DMS153 (cell line): ENCODE measurements around the gene TLCD3B.

Source experiments
- DNase-seq: peaks from one replicate; lab custom pipeline; 2025; lab: John Stamatoyannopoulos, UW

Gene TLCD3B

GRCh38 chr16:29988346-29989075 lies 42.6 kb downstream of the TLCD3B start:
- DNase-seq, result no peak

DNA sequence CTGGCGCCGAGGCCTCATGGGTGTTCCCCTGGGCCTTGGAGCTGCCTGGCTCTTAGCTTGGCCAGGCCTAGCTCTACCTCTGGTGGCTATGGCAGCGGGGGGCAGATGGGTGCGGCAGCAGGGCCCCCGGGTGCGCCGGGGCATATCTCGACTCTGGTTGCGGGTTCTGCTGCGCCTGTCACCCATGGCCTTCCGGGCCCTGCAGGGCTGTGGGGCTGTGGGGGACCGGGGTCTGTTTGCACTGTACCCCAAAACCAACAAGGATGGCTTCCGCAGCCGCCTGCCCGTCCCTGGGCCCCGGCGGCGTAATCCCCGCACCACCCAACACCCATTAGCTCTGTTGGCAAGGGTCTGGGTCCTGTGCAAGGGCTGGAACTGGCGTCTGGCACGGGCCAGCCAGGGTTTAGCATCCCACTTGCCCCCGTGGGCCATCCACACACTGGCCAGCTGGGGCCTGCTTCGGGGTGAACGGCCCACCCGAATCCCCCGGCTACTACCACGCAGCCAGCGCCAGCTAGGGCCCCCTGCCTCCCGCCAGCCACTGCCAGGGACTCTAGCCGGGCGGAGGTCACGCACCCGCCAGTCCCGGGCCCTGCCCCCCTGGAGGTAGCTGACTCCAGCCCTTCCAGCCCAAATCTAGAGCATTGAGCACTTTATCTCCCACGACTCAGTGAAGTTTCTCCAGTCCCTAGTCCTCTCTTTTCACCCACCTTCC lies 43.5 kb downstream of the TLCD3B start:
- no peak for DNase-seq

- DNase-seq, result no peak
These were observed 44.1 kb downstream of the TLCD3B start for GRCh38 chr16:29986931-29987330.

GRCh38 chr16:29986231-29986630 lies 44.8 kb downstream of the TLCD3B start:
- no peak for DNase-seq

DNA sequence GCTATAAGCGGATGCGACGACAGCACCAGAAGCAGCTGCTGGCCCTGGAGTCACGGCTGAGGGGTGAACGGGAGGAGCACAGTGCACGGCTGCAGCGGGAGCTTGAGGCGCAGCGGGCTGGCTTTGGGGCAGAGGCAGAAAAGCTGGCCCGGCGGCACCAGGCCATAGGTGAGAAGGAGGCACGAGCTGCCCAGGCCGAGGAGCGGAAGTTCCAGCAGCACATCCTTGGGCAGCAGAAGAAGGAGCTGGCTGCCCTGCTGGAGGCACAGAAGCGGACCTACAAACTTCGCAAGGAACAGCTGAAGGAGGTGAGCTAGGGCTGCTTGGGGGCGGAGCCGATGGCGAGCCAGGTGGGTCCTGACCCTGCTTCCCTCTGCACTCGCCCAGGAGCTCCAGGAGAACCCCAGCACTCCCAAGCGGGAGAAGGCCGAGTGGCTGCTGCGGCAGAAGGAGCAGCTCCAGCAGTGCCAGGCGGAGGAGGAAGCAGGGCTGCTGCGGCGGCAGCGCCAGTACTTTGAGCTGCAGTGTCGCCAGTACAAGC lies 45.7 kb downstream of the TLCD3B start:
- DNase-seq, result no peak

GRCh38 chr16:29984764-29985147 lies 46.3 kb downstream of the TLCD3B start:
- no peak for DNase-seq

GRCh38 chr16:29984137-29984763 lies 46.8 kb downstream of the TLCD3B start:
- no peak for DNase-seq

GRCh38 chr16:29983420-29984136 lies 47.5 kb downstream of the TLCD3B start:
- no peak for DNase-seq

- DNase-seq, result no peak
These were observed 48.3 kb downstream of the TLCD3B start for GRCh38 chr16:29982560-29983419.

DNA sequence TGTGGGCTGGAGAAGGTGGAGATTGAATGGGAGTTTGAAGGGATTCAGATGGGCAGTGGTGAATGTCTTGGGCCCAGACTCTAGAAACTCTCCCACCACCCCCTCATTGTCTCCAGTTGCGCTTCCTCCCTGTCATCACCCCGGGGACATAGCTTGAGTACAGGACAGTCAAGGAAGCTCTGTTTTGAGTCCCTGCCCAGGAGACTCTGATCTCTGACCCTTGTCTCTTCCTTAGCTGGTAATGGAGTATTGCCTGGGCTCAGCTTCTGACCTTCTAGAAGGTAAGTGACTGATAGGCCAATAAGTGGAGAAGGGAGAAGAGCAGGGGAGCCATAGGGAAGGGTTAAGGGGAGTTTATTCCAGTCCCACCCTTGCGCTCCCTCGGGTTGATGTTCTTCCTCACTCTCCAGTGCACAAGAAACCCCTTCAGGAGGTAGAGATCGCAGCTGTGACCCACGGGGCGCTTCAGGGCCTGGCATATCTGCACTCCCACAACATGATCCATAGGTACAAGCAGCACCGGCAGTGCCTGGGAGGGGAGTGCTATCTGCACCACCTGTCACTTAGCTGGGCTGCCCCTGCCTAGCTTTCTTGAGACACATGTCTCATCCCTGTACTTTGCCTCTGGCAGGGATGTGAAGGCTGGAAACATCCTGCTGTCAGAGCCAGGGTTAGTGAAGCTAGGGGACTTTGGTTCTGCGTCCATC lies 52.4 kb downstream of the TLCD3B start:
- DNase-seq, result no peak

GRCh38 chr16:29978081-29978480 lies 53.0 kb downstream of the TLCD3B start:
- no peak for DNase-seq

- no peak for DNase-seq
These were observed 53.8 kb downstream of the TLCD3B start for GRCh38 chr16:29977063-29977825.

GRCh38 chr16:29975811-29976511 lies 55.1 kb downstream of the TLCD3B start:
- DNase-seq, result no peak

DNA sequence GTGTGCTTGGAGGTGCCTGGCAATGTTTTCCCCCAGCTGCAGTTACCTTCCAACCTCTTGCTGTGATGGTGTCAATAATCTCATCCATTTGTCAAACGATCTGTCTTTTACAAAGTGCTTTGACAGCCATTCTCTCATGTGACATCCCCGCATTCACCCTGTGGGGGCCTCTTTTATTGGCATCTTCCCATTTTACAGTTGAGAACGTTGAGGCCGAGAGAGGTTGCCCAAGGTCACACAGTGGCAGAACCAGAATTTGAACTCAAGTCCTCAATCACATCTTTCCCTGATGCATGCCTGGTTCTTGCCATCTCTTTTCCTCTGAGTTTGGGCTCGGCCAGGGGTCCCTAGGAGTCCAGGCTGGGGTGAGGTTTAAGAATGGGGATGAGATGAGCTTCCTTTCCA lies 55.9 kb downstream of the TLCD3B start:
- no peak for DNase-seq
